A673 (cell line): ENCODE results near the gene PTMS. TPM values are rescaled to one million over a fixed set of nuclear protein-coding genes. Genes with fewer than 3 reads are reported as not detected.

Experiments
- BruUV-seq: library from RNA; stranded (reverse); fragments of 400-500 nt; replicated peaks from 2 replicates; lab custom pipeline; 2021; lab: Mats Ljungman, UMichigan
- CTCF ChIA-PET: fragments of 300-600 bp; sonication (Branson Sonifier 250); formaldehyde crosslinking; loops from one replicate; lab custom pipeline; 2022; ENCODE audit warnings: antibody characterized with exemption; lab: Charles Lee
- POLR2A ChIA-PET: fragments of 300-600 bp; sonication (Branson Sonifier 250); formaldehyde crosslinking; loops from one replicate; lab custom pipeline; 2022; ENCODE audit warnings: antibody characterized with exemption; ENCODE audit not compliant: low non-redundant PET; lab: Charles Lee
- DNase-seq: peaks from one replicate; pipeline ENCODE4 v3.0.0-alpha.2; 2015; ENCODE audit warnings: low spot score
- H3K27ac ChIP-seq: fragments of 200-600 bp; sonication (generic); 2 replicates; pipeline ENCODE4 v1.5.1; 2016; ENCODE audit warnings: mixed run types, low read depth, mild to moderate bottlenecking, mixed read lengths, antibody characterized with exemption, low read length; ENCODE audit not compliant: poor library complexity, severe bottlenecking
- H3K27me3 ChIP-seq: fragments of 200-600 bp; sonication (generic); replicated peaks from 2 replicates; pipeline ENCODE4 v1.6.1; 2017; ENCODE audit warnings: mixed run types, low read depth, mild to moderate bottlenecking, mixed read lengths, antibody characterized with exemption, low read length; ENCODE audit not compliant: insufficient read depth, poor library complexity
- H3K36me3 ChIP-seq: fragments of 200-600 bp; sonication (generic); 2 replicates; pipeline ENCODE4 v1.6.1; 2016; ENCODE audit warnings: mixed run types, mild to moderate bottlenecking, mixed read lengths, antibody characterized with exemption, low read length; ENCODE audit not compliant: insufficient read depth, poor library complexity, severe bottlenecking
- H3K4me1 ChIP-seq: fragments of 200-600 bp; sonication (generic); 2 replicates; pipeline ENCODE4 v1.6.1; 2017; ENCODE audit warnings: mixed run types, mild to moderate bottlenecking, mixed read lengths, antibody characterized with exemption, low read length; ENCODE audit not compliant: insufficient read depth, poor library complexity, severe bottlenecking
- H3K4me3 ChIP-seq: fragments of 200-600 bp; sonication (generic); 2 replicates; pipeline ENCODE4 v1.5.1; 2016; ENCODE audit warnings: low read depth, mixed run types, mild to moderate bottlenecking, mixed read lengths, low read length; ENCODE audit not compliant: poor library complexity, severe bottlenecking
- H3K9me3 ChIP-seq: fragments of 200-600 bp; sonication (generic); 2 replicates; pipeline ENCODE4 v1.6.1; 2016; ENCODE audit warnings: mixed run types, low read depth, mild to moderate bottlenecking, mixed read lengths, antibody characterized with exemption, low read length; ENCODE audit not compliant: poor library complexity, severe bottlenecking
- CTCF ChIP-seq: fragments of 300-800, 200-600 bp; sonication (generic); conservative IDR thresholded peaks from 2 replicates; pipeline ENCODE4 v1.5.1; 2017; ENCODE audit warnings: low read depth, mild to moderate bottlenecking, antibody characterized with exemption, low read length, moderate library complexity, mixed read lengths
- EZH2 ChIP-seq: fragments of 200-600 bp; sonication (generic); IDR thresholded peaks from 2 replicates; pipeline ENCODE4 v1.6.1; 2017; ENCODE audit warnings: borderline replicate concordance, low read depth, mild to moderate bottlenecking, mixed read lengths, antibody characterized with exemption, low read length; ENCODE audit not compliant: poor library complexity, severe bottlenecking
- intact Hi-C: fragments of 100-400 bp; cut with micrococcal nuclease; formaldehyde crosslinking; loops from one replicate; pipeline ENCODE4 v1.10.0; 2022; ENCODE audit not compliant: unreplicated experiment
- total RNA-seq: library from RNA; stranded (reverse); gene quantifications from 2 replicates; pipeline ENCODE4 v1.2.3, GENCODE V29; 2021

PTMS gene
- total RNA-seq, 1 experiment from 2014 or later: 620 TPM

GRCh38 chr12:6783828-6784227, 17.7 kb downstream of the PTMS start:
- POLR2A ChIA-PET: no interaction called here
- CTCF ChIA-PET: no interaction called here
- Histone ChIP-seq H3K4me1 (peaks cover under 1% of the 10 kb centered on the region), H3K36me3 (no peaks in the 10 kb centered on the region), H3K27me3 (no peaks in the 10 kb centered on the region), H3K9me3 (no peaks in the 10 kb centered on the region), H3K27ac (no peak overlapping the region), H3K4me3 (no peak overlapping the region)
- TF ChIP-seq EZH2 (no peak), CTCF (no peak)
- no peak for DNase-seq
- intact Hi-C loops: no loop called here
- BruUV-seq: no TSS peak

- Histone ChIP-seq H3K4me3 (no peak overlapping the region), H3K9me3 (no peaks in the 10 kb centered on the region), H3K4me1 (no peaks in the 10 kb centered on the region), H3K36me3 (no peaks in the 10 kb centered on the region), H3K27me3 (no peaks in the 10 kb centered on the region), H3K27ac (no peak overlapping the region)
- POLR2A ChIA-PET: no interaction called here
- TF ChIP-seq CTCF (no peak), EZH2 (no peak)
- no TSS peak for BruUV-seq
- intact Hi-C loops: no loop called here
- DNase-seq: no peak
- CTCF ChIA-PET: no interaction called here
Observed at GRCh38 chr12:6784296-6784695, 18.1 kb downstream of the PTMS start.

GRCh38 chr12:6784761-6785160, 18.6 kb downstream of the PTMS start:
- TF ChIP-seq CTCF (no peak), EZH2 (no peak)
- no peaks in the 10 kb centered on the region for H3K36me3 ChIP-seq
- H3K9me3 ChIP-seq: no peaks in the 10 kb centered on the region
- no peaks in the 10 kb centered on the region for H3K4me1 ChIP-seq
- no TSS peak for BruUV-seq
- no peak for DNase-seq
- CTCF ChIA-PET: no interaction called here
- no peak overlapping the region for H3K4me3 ChIP-seq
- no peaks in the 10 kb centered on the region for H3K27me3 ChIP-seq
- POLR2A ChIA-PET: no interaction called here
- intact Hi-C loops: no loop called here
- no peak overlapping the region for H3K27ac ChIP-seq
